HG02943 (cell line): ENCODE data around the gene TMEM39B.
"Not testable (repeated sequence)": the region's sequence is repeated elsewhere in the genome, so short reads cannot be mapped to it uniquely, and the experiment has no call there.

Experiments
- ATAC-seq: cut with Tn5 transposase; IDR thresholded peaks from one replicate; pipeline ENCODE4 v1.9.1; 2021; ENCODE audit warnings: mild to moderate bottlenecking, low read depth, moderate library complexity; ENCODE audit not compliant: unreplicated experiment

TMEM39B gene

GRCh38 chr1:32066489-32066873, 6.3 kb upstream of the TMEM39B start:
- no peak for ATAC-seq

GRCh38 chr1:32068957-32069588, 3.7 kb upstream of the TMEM39B start:
- no peak for ATAC-seq

GRCh38 chr1:32071758-32072621, 749 bp upstream of the TMEM39B start:
- ATAC-seq: no peak

- ATAC-seq: peak; percentile 19
These were observed 825 bp downstream of the TMEM39B start for GRCh38 chr1:32073299-32074229.

- ATAC-seq: no peak
These were observed 2.1 kb downstream of the TMEM39B start for GRCh38 chr1:32074841-32075240.

- no peak for ATAC-seq
These were observed 4.7 kb downstream of the TMEM39B start for GRCh38 chr1:32077451-32077850.

- no peak for ATAC-seq
These were observed 9.3 kb downstream of the TMEM39B start for GRCh38 chr1:32082022-32082421.

GRCh38 chr1:32086381-32086780, 13.6 kb downstream of the TMEM39B start:
- ATAC-seq: not testable (repeated sequence)

- ATAC-seq: no peak
These were observed 18.4 kb downstream of the TMEM39B start for GRCh38 chr1:32091176-32091575.

GRCh38 chr1:32091591-32091990, 18.9 kb downstream of the TMEM39B start:
- no peak for ATAC-seq

GRCh38 chr1:32094746-32095521, 22.2 kb downstream of the TMEM39B start:
- ATAC-seq: no peak

- no peak for ATAC-seq
These were observed 26.7 kb downstream of the TMEM39B start for GRCh38 chr1:32099426-32099825.

GRCh38 chr1:32100359-32100758, 27.6 kb downstream of the TMEM39B start:
- ATAC-seq: no peak

GRCh38 chr1:32100807-32101708, 28.3 kb downstream of the TMEM39B start:
- no peak for ATAC-seq

- no peak for ATAC-seq
These were observed 31.4 kb downstream of the TMEM39B start for GRCh38 chr1:32104127-32104526.

- no peak for ATAC-seq
These were observed 32.6 kb downstream of the TMEM39B start for GRCh38 chr1:32105338-32105737.

- ATAC-seq: no peak
These were observed 34.0 kb downstream of the TMEM39B start for GRCh38 chr1:32106663-32107275.

- peak; percentile 72 for ATAC-seq
These were observed 35.3 kb downstream of the TMEM39B start, which contains the start of gene KPNA6 for GRCh38 chr1:32107742-32108661. TSS of gene KPNA6 (plus strand) at chr1:32108056. CDS start at chr1:32108131, 75 bp downstream.
